RWPE1 (cell line): ENCODE results near the gene FHL1.
"Not testable (repeated sequence)": the region's sequence is repeated elsewhere in the genome, so short reads cannot be mapped to it uniquely, and the experiment has no call there.

Experiments used
- CTCF ChIA-PET: fragments of 350-600 bp; sonication (Branson Sonifier 250); formaldehyde crosslinking; extraction: SDS; loops from one replicate; lab custom pipeline; 2021; lab: Yijun Ruan, JAX
- POLR2A ChIA-PET: fragments of 400-600 bp; formaldehyde crosslinking; extraction: SDS; loops from one replicate; lab custom pipeline; 2020; ENCODE audit warnings: antibody characterized with exemption; ENCODE audit not compliant: low non-redundant PET; lab: Yijun Ruan, JAX
- DNase-seq: peaks from one replicate; pipeline ENCODE4 v3.0.0; 2012; ENCODE audit warnings: low spot score
- H3K27ac ChIP-seq: fragments of 450-650 bp; 2 replicates; pipeline ENCODE4 v1.5.1; 2017
- TF ChIP-seq, protein P1 (sequence below): fragments of 450-650 bp; conservative IDR thresholded peaks from 2 replicates; pipeline ENCODE4 v1.5.1; 2017; ENCODE audit warnings: low read depth, mild to moderate bottlenecking

FHL1 gene

DNA sequence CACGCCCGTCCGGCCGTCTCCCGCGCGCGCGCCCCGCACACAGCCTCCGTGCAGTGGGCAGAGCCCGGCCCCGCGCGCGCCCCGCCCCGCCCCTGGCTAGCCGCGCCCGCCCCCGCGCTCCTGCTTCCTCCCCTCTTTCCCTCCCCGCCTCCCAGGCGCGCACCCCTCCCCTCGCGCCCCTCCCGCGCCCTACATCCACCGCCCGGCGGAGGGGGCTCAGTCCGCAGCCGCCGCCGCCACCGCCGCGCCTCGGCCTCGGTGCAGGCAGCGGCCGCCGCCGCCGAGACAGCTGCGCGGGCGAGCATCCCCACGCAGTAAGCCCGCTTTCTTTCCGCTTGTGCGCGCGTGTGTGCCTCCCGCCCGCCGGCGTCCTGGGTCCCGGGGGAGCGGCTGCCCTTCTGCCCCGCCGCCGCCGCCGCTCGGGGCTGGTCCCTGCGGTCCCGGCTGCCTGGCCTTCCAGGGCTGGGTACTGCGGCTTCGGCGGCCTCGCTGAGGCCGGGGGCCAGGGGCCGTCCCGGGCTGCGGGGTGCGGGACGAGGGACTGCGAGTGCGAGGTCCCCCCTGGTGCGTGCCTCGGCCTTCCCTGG, at the start of gene FHL1:
Gene FHL1, plus strand, starts transcription at position 219 of the 587 bp plus-strand sequence.
- CTCF ChIA-PET, result no interaction called here
- TF ChIP-seq, protein P1, sequence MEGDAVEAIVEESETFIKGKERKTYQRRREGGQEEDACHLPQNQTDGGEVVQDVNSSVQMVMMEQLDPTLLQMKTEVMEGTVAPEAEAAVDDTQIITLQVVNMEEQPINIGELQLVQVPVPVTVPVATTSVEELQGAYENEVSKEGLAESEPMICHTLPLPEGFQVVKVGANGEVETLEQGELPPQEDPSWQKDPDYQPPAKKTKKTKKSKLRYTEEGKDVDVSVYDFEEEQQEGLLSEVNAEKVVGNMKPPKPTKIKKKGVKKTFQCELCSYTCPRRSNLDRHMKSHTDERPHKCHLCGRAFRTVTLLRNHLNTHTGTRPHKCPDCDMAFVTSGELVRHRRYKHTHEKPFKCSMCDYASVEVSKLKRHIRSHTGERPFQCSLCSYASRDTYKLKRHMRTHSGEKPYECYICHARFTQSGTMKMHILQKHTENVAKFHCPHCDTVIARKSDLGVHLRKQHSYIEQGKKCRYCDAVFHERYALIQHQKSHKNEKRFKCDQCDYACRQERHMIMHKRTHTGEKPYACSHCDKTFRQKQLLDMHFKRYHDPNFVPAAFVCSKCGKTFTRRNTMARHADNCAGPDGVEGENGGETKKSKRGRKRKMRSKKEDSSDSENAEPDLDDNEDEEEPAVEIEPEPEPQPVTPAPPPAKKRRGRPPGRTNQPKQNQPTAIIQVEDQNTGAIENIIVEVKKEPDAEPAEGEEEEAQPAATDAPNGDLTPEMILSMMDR, result no peak
- H3K27ac ChIP-seq, result peak within 1 kb of the TSS; percentile 75
- POLR2A ChIA-PET, result no interaction called here
- peak; percentile 42 for DNase-seq

- H3K27ac ChIP-seq, result no peak overlapping the region
- CTCF ChIA-PET, result no interaction called here
- DNase-seq, result no peak
- TF ChIP-seq, protein P1, result no peak
- POLR2A ChIA-PET, result no interaction called here
These were observed 49.2 kb upstream of the FHL1 start for GRCh38 chrX:136097871-136098805.

GRCh38 chrX:136104936-136105335, 42.4 kb upstream of the FHL1 start:
- CTCF ChIA-PET, result interaction anchor here (0.6 kb wide), 1 partner anchor 24 kb away, joined by 4 read pairs; no protein-coding TSS in a partner anchor
- no peak for DNase-seq
- TF ChIP-seq, protein P1, result no peak
- POLR2A ChIA-PET, result no interaction called here
- H3K27ac ChIP-seq, result no peak overlapping the region

GRCh38 chrX:136106920-136107528, 40.3 kb upstream of the FHL1 start:
- H3K27ac ChIP-seq, result no peak overlapping the region
- no peak for DNase-seq
- ChIA-PET CTCF (no interaction called here), POLR2A (no interaction called here)
- TF ChIP-seq, protein P1, result no peak

GRCh38 chrX:136108905-136109304, 38.4 kb upstream of the FHL1 start:
- H3K27ac ChIP-seq, POLR2A ChIA-PET, DNase-seq: not testable (repeated sequence)
- CTCF ChIA-PET, result interaction anchor here (0.6 to 0.9 kb wide), 2 partner anchors 67 to 313 kb away, joined by 3 read pairs; no protein-coding TSS in a partner anchor

DNA sequence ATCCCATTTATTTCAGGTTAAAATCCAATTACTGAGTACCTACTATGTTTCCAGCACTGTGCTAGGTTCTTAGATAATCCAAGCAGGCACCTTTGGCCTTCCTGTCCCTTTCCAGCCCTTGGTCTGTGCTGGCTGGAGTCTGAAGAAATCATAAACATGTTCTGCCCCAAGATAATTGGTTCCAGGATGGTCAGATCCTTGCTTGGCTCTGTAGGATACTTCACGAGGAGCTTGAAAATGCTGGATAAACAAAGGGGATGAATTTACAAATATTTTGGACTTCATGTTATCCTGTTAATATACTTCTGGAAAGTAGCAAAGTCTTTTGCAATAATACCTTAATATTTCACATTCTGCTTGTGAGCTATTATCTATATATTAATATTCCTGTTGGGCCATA, 35.0 kb upstream of the FHL1 start:
- TF ChIP-seq, protein P1, result no peak
- no peak for DNase-seq
- ChIA-PET POLR2A (no interaction called here), CTCF (no interaction called here)
- H3K27ac ChIP-seq, result no peak overlapping the region
